ENCODE results near the gene CLDN11.
A peak's percentile ranks its signal among the peaks of the same experiment; 100 is the strongest.

The CLDN11 gene

DNA sequence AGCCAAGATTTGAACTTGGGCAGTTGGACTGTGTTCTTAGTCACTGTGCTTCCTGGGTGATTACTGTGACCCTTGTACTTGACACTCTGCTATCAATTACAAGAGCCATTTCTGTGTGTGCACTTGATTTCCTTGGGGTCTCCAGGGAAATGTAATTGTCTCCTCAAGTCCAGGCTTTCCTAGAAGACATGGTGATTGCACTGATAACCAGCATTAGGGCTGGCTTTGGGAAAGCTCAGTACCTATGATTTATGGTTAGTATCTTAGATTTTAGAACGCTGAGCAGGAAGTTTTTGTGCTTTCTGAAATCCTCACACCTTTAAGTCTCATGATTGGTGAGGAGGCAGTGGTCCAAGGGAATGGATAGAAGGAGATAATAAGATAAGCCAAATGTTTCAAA, 1.6 kb upstream of the CLDN11 start:
- TF ChIP-seq CTCF (IDR thresholded peaks at IDR 0.05; ENCODE audit: low read depth, low read length, missing control alignments) = no peak
- no peak for DNase-seq (ENCODE audit: low read depth)
- in situ Hi-C loops (cut with HindIII; ENCODE audit: low sequenced_read_pairs) = no loop called here
- H3K4me3 ChIP-seq (ENCODE audit: low read depth, low read length) = no peak overlapping the region

DNA sequence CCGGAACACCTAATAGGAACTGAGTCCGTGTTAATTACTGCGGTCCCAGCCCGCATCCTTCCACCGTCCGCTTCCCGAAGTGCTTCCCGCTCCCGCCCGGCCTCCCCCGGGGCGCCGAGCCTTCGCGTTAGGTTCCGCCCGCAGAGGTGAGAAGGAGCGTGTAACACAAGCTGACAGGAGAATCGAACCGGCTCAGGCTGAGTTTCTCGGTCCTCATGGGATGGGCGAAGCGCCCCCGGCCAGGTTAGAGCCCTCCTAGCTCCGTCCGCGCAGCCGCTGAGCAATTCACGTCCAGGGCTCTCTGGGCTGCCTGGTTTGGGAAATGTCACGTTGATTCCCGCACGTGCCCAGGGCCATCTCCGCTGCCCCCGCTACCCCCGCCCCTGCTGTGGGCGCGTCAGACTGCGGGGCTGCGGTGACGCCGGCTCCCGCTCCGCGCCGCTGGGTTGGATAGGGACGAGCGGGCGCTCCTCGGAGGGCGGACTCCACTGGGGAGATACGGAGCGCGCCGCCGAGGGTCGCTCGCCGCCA, 954 bp downstream of the CLDN11 start:
- TF ChIP-seq CTCF (IDR thresholded peaks at IDR 0.05; ENCODE audit: low read depth, low read length, missing control alignments) = no peak
- H3K4me3 ChIP-seq (ENCODE audit: low read depth, low read length) = peak overlapping the region; percentile 87
- in situ Hi-C loops (cut with HindIII; ENCODE audit: low sequenced_read_pairs) = no loop called here
- DNase-seq (ENCODE audit: low read depth) = no peak

GRCh38 chr3:170420307-170420821, 1.7 kb downstream of the CLDN11 start:
- no peak for DNase-seq (ENCODE audit: low read depth)
- peak overlapping the region; percentile 87 for H3K4me3 ChIP-seq (ENCODE audit: low read depth, low read length)
- no peak for TF ChIP-seq CTCF (IDR thresholded peaks at IDR 0.05; ENCODE audit: low read depth, low read length, missing control alignments)
- in situ Hi-C loops (cut with HindIII; ENCODE audit: low sequenced_read_pairs) = no loop called here

DNA sequence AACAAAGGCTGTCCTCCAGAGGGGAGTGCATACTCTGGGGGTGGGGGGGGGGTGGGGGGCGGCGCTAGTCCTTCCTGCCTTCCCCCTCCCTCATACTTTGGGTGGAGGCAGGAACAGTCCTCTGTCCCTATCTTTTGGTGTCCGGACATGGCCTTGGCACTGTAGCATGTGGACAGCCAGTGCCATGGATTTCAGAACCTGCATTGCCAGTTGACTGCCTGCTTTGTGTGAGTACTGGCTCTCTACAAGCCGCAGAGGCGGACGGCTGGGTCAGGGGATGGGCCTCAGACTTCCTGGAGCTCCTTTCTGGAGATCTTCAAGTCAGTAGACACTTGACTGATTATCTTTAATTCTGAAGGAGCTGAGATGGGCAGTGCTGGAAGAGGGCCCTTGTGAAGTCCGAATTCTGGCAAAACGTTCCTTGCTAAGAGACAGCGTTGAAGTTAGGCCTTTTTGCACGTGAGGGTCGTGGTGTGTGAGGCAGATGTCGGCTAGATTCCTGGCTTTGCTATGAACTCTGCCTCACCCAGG, 2.5 kb downstream of the CLDN11 start:
- no peak for TF ChIP-seq CTCF (IDR thresholded peaks at IDR 0.05; ENCODE audit: low read depth, low read length, missing control alignments)
- DNase-seq (ENCODE audit: low read depth) = no peak
- in situ Hi-C loops (cut with HindIII; ENCODE audit: low sequenced_read_pairs) = no loop called here
- H3K4me3 ChIP-seq (ENCODE audit: low read depth, low read length) = peak overlapping the region; percentile 87

GRCh38 chr3:170421758-170422157, 3.1 kb downstream of the CLDN11 start:
- TF ChIP-seq CTCF (IDR thresholded peaks at IDR 0.05; ENCODE audit: low read depth, low read length, missing control alignments) = no peak
- peak overlapping the region; percentile 87 for H3K4me3 ChIP-seq (ENCODE audit: low read depth, low read length)
- in situ Hi-C loops (cut with HindIII; ENCODE audit: low sequenced_read_pairs) = no loop called here
- no peak for DNase-seq (ENCODE audit: low read depth)

GRCh38 chr3:170423001-170423615, 4.4 kb downstream of the CLDN11 start:
- peak overlapping the region; percentile 7 for H3K4me3 ChIP-seq (ENCODE audit: low read depth, low read length)
- TF ChIP-seq CTCF (IDR thresholded peaks at IDR 0.05; ENCODE audit: low read depth, low read length, missing control alignments) = no peak
- in situ Hi-C loops (cut with HindIII; ENCODE audit: low sequenced_read_pairs) = no loop called here
- DNase-seq (ENCODE audit: low read depth) = no peak

Data from astrocyte of the cerebellum (primary cell).